ENCODE data around the gene PTPRN2. TPM values are rescaled to one million over a fixed set of nuclear protein-coding genes. Genes with fewer than 3 reads are reported as not detected.

PTPRN2 gene
- total RNA-seq, 1 experiment from 2014 or later: 2.1 TPM

- intact Hi-C loops (cut with micrococcal nuclease): no loop called here
- Histone ChIP-seq H3K79me2 (ENCODE audit: insufficient read depth, low read length) (no peaks in the 10 kb centered on the region), H4K20me1 (ENCODE audit: insufficient read depth) (no peaks in the 10 kb centered on the region), H2AFZ (ENCODE audit: low read depth, low read length, poor library complexity, severe bottlenecking) (no peak overlapping the region), H3K4me1 (ENCODE audit: control insufficient read depth in 1 of 2, insufficient read depth in 2 of 2, low read length in 2 of 2) (no peaks in the 10 kb centered on the region), H3K36me3 (ENCODE audit: control insufficient read depth in 1 of 2, insufficient read depth in 2 of 2, low read length in 2 of 2) (no peaks in the 10 kb centered on the region), H3K4me3 (replicated peaks in 1 of 2; ENCODE audit: low read depth in 1 of 2, low read length in 2 of 2) (no peak overlapping the region), H3K9me2 (ENCODE audit: insufficient read depth) (no peaks in the 10 kb centered on the region), H3K27me3 (ENCODE audit: insufficient read depth, low read length) (no peaks in the 10 kb centered on the region), H3K9me3 (ENCODE audit: control insufficient read depth in 1 of 2, insufficient read depth in 1 of 2, low read depth in 1 of 2, low read length in 2 of 2) (no peaks in the 10 kb centered on the region), H3K4me2 (ENCODE audit: low read length) (no peak overlapping the region), H3K9ac (ENCODE audit: low read length) (no peak overlapping the region), H3K27ac (ENCODE audit: low read depth, low read length) (no peak overlapping the region)
- TF ChIP-seq EGR1 (IDR thresholded peaks at IDR 0.05; ENCODE audit: low read depth): no peak
- TF ChIP-seq TCF7L2 (IDR thresholded peaks at IDR 0.05; ENCODE audit: borderline replicate concordance, extremely low read depth, insufficient read depth, insufficient read length): no peak
- no peak for TF ChIP-seq FOSL1 (IDR thresholded peaks at IDR 0.05; ENCODE audit: low read depth)
- TF ChIP-seq SIN3A (IDR thresholded peaks at IDR 0.05; ENCODE audit: low read depth): no peak
- no peak for TF ChIP-seq CBX3 (IDR thresholded peaks at IDR 0.05; ENCODE audit: low read depth)
- no peak for TF ChIP-seq CTCF (IDR thresholded peaks at IDR 0.05 in 2 of 3, conservative IDR thresholded peaks at IDR 0.05 in 1 of 3; ENCODE audit: borderline replicate concordance in 1 of 3, insufficient read depth in 1 of 3, low read depth in 2 of 3, low read length in 2 of 3)
- TF ChIP-seq JUND (IDR thresholded peaks at IDR 0.05): no peak
- TF ChIP-seq EZH2 (IDR thresholded peaks at IDR 0.05): no peak
- no peak for TF ChIP-seq MAX (IDR thresholded peaks at IDR 0.05)
- no peak for TF ChIP-seq CEBPB (IDR thresholded peaks at IDR 0.05; ENCODE audit: low read depth)
- no peak for TF ChIP-seq ATF3 (IDR thresholded peaks at IDR 0.05)
- ChIA-PET RAD21 (ENCODE audit: low non-redundant PET in 1 of 2, low total read pairs in 2 of 2, uncharacterized antibody in 2 of 2, unreplicated experiment in 2 of 2) (no interaction called here), CTCF (no interaction called here), POLR2A (no interaction called here)
- DNase-seq (ENCODE audit: low read depth, low spot score) (no peak), ATAC-seq (no peak)
- no TSS peak for BruUV-seq (replicated peaks)
These were observed 61.8 kb downstream of the PTPRN2 start for GRCh38 chr7:158525648-158526484.
